ENCODE measurements around the gene AP3D1. TPM values are rescaled to one million over a fixed set of nuclear protein-coding genes. Genes with fewer than 3 reads are reported as not detected.

The AP3D1 gene
- 79.8 and 87.5 TPM in 2 replicates for total RNA-seq

DNA sequence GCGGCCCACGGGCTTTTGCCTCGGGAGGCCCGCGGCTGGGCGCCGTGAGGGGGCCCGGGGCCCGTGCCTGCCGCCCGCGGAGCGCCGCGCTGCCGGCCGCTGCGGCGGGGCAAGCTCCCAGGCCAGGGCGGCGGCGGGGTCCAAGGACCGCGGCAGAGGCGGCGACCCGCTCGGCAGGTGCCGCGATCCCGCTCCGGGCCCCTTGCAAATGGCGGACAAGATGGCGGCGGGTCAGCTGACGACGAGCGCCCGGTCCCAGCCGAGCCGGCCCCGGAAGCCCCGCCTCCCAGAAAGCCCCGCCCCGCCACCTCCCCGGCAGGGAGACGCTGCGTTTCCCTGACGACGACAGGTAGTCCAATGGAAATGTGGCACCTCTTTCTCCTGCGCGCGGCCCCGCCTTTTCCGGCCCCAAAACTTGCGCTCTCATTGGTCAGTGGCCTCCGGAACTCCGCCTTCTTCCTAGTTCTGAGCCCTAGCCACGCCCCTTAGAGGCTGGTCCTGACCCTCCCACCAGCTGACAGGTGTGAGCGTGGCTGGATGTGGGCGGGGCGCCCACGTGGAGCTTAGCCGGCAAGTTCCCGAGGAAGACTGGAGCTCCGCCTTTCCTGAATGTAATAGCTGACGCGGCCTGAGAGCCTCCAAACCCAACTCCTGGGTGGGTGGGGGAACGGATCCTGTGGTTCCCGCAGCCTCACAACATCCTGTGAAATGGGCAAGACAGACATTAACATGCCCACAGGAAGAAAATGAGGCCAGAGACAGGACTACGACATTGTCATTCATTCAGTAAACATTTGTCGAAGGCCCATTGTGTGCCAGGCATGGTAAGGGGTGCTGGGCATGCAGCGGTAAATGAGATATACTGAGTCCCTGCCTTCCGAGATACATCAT lies at the start of gene AP3D1:
TSS of gene AP3D1 (minus strand) at position 228 of the 891 bp plus-strand sequence. CDS start 232 bp downstream, outside the sequence.

DNA sequence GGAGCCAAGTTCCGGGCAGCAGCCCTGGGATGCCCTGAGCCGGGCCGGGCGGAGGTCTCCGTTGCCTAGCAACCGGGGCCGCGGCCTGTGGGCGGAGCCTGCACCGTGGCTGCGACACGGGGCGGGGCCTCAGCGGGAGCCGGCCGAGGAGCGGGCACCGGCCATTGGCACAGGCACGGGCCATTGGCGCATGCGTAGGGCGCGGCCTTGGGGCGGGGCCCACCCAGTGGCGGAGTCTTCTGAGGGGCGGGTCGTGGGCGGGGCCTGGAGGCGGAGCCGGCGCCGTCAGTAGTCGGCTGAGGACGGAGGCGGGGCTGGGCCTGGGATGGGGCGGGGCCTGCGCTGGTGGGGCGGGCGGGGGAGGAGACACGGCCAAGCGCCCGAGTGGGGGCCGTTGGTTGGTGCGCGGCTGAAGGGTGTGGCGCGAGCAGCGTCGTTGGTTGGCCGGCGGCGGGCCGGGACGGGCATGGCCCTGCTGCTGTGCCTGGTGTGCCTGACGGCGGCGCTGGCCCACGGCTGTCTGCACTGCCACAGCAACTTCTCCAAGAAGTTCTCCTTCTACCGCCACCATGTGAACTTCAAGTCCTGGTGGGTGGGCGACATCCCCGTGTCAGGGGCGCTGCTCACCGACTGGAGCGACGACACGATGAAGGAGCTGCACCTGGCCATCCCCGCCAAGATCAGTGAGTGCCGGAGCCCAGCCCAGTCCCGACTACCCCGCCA lies 54.7 kb downstream of the AP3D1 start, which contains the start of gene IZUMO4:
TSS of gene IZUMO4 (plus strand) at position 436 of the 723 bp plus-strand sequence. CDS start at position 467, 31 bp downstream.

DNA sequence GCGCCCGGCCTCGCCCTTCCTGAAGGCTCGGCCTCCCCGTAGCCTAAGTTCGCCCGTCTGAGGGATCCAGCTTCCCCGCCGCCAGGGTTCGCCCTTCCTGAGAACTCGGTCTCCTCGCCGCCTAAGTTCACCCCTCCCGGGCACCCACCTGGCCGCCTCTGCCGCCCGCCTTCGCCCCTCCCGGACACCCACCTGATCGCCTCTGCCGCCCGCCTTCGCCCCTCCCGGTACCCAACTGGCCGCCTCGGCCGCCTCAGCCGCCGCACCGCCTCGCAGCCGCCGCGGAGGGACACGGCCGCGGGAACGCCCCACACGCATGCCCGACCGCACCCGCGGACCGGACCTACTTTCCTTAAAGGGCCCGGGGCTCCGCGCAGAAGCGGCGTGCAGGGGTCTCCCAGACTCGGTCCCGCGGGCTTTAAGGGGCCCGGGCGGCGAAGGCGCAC lies 55.3 kb downstream of the AP3D1 start, which contains the start of gene MOB3A:
TSS of gene MOB3A (minus strand) at position 293 of the 446 bp plus-strand sequence. CDS start 17,766 bp downstream, outside the sequence.

DNA sequence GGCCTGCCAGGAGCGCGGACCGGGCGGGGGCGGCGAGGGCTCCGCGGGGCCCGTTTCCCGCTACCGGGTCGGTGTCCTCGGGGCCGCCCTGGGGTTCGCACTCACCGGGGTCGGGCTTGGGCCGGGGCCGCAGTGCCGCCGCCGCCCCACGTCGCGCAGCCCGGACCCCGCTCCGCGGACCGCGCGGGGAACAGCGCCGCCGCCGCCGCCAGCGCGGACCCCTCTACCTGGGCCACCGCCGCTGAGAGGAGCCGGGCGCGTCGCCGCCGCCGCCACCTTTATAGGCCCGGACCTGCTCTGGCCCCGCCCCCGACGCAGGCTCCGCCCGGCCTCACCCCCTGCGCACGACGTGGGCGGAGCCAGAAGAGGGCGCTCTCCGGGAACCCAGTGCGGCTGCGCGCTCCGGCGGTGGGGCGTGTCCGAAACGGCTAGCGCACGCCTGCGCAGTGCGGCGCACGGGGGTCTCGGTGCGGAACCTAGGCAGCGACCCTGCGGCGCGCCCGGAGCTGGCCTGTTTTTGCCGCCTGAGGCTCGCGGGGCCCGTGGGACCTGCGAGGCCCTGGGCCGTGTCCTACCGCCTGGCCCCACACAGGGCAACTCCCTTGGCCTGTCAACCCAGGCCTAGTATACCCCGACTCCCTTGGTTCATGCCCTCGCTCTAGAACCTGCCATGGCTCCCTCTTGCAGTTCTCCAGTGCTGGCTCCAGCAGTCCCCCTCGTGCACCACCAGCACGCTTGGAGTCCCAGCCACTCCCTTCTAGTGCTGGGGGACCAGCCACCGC lies 100.2 kb downstream of the AP3D1 start, which contains the start of gene MKNK2:
TSS of gene MKNK2 (minus strand) at position 254 of the 782 bp plus-strand sequence. CDS start 393 bp downstream, outside the sequence.

Other genes starting within 250 kb of the AP3D1 start
- gene ADAT3, start 246.2 kb downstream of the AP3D1 start, total RNA-seq = 4.9 and 5.3 TPM in 2 replicates
- 112 and 131 TPM in 2 replicates for gene SCAMP4, start 246.2 kb downstream of the AP3D1 start, total RNA-seq
- gene CSNK1G2, start 210.4 kb downstream of the AP3D1 start, total RNA-seq = 32.7 and 39.0 TPM in 2 replicates
- gene BTBD2, start 135.9 kb downstream of the AP3D1 start, total RNA-seq = 91.3 and 97.8 TPM in 2 replicates
- 86.6 and 102 TPM in 2 replicates for gene MKNK2, start 100.3 kb downstream of the AP3D1 start, total RNA-seq
- 31.0 and 34.4 TPM in 2 replicates for gene MOB3A, start 55.2 kb downstream of the AP3D1 start, total RNA-seq
- gene IZUMO4, start 54.7 kb downstream of the AP3D1 start, total RNA-seq = 0.62 and 1.3 TPM in 2 replicates
- gene DOT1L, start 12.4 kb upstream of the AP3D1 start, total RNA-seq = 6.4 and 6.6 TPM in 2 replicates
- 44.6 and 47.2 TPM in 2 replicates for gene PLEKHJ1, start 84.8 kb upstream of the AP3D1 start, total RNA-seq
- gene SF3A2, start 85.3 kb upstream of the AP3D1 start, total RNA-seq = 36.3 and 60.0 TPM in 2 replicates
- gene AMH, start 97.8 kb upstream of the AP3D1 start, total RNA-seq = 0.31 and 0.39 TPM in 2 replicates
- not detected in 2 replicates for gene JSRP1, start 104.9 kb upstream of the AP3D1 start, total RNA-seq
- not detected in 2 replicates for gene PEAK3, start 130.6 kb upstream of the AP3D1 start, total RNA-seq
- not detected in 2 replicates for gene LINGO3, start 156.6 kb upstream of the AP3D1 start, total RNA-seq
- 88.4 and 100 TPM in 2 replicates for gene LSM7, start 177.0 kb upstream of the AP3D1 start, total RNA-seq
- gene SPPL2B, start 177.1 kb upstream of the AP3D1 start, total RNA-seq = 24.6 and 26.0 TPM in 2 replicates
- gene TMPRSS9, start 208.7 kb upstream of the AP3D1 start, total RNA-seq = not detected in 2 replicates